ENCODE results near the gene UBE3D.

Gene UBE3D

GRCh38 chr6:82877213-82878195 lies 188.1 kb downstream of the UBE3D start:
- Histone ChIP-seq H3K4me3 (IDR thresholded peaks at IDR 0.05; ENCODE audit: insufficient read depth, low read depth, low read length) (no peak overlapping the region), H4K20me1 (ENCODE audit: insufficient read depth) (no peaks in the 10 kb centered on the region), H3K79me2 (ENCODE audit: insufficient read depth, low read depth) (no peaks in the 10 kb centered on the region), H3K27me3 (ENCODE audit: insufficient read depth, low read depth) (no peaks in the 10 kb centered on the region), H3K36me3 (ENCODE audit: insufficient read depth) (no peaks in the 10 kb centered on the region), H3K9ac (no peak overlapping the region), H3K4me2 (no peak overlapping the region), H2AFZ (ENCODE audit: low read depth) (no peak overlapping the region), H3K27ac (no peak overlapping the region), H3K4me1 (ENCODE audit: low read depth, poor library complexity, severe bottlenecking) (no peaks in the 10 kb centered on the region)
- TF ChIP-seq CTCF (conservative IDR thresholded peaks at IDR 0.05; ENCODE audit: low read depth, low read length): no peak

GRCh38 chr6:82875573-82876185 lies 190.0 kb downstream of the UBE3D start:
- Histone ChIP-seq H3K4me1 (ENCODE audit: low read depth, poor library complexity, severe bottlenecking) (no peaks in the 10 kb centered on the region), H3K79me2 (ENCODE audit: insufficient read depth, low read depth) (no peaks in the 10 kb centered on the region), H3K27me3 (ENCODE audit: insufficient read depth, low read depth) (no peaks in the 10 kb centered on the region), H3K36me3 (ENCODE audit: insufficient read depth) (no peaks in the 10 kb centered on the region), H4K20me1 (ENCODE audit: insufficient read depth) (no peaks in the 10 kb centered on the region), H3K9ac (no peak overlapping the region), H3K27ac (no peak overlapping the region), H3K4me3 (IDR thresholded peaks at IDR 0.05; ENCODE audit: insufficient read depth, low read depth, low read length) (no peak overlapping the region), H3K4me2 (no peak overlapping the region), H2AFZ (ENCODE audit: low read depth) (no peak overlapping the region)
- no peak for TF ChIP-seq CTCF (conservative IDR thresholded peaks at IDR 0.05; ENCODE audit: low read depth, low read length)

GRCh38 chr6:82874867-82875266 lies 190.8 kb downstream of the UBE3D start:
- TF ChIP-seq CTCF (conservative IDR thresholded peaks at IDR 0.05; ENCODE audit: low read depth, low read length): no peak
- no peaks in the 10 kb centered on the region for H4K20me1 ChIP-seq (ENCODE audit: insufficient read depth)
- H3K36me3 ChIP-seq (ENCODE audit: insufficient read depth): no peaks in the 10 kb centered on the region
- no peaks in the 10 kb centered on the region for H3K27me3 ChIP-seq (ENCODE audit: insufficient read depth, low read depth)
- no peak overlapping the region for H3K27ac ChIP-seq
- H3K9ac ChIP-seq: no peak overlapping the region
- no peaks in the 10 kb centered on the region for H3K79me2 ChIP-seq (ENCODE audit: insufficient read depth, low read depth)
- H2AFZ ChIP-seq (ENCODE audit: low read depth): no peak overlapping the region
- no peak overlapping the region for H3K4me3 ChIP-seq (IDR thresholded peaks at IDR 0.05; ENCODE audit: insufficient read depth, low read depth, low read length)
- H3K4me1 ChIP-seq (ENCODE audit: low read depth, poor library complexity, severe bottlenecking): no peaks in the 10 kb centered on the region
- H3K4me2 ChIP-seq: no peak overlapping the region

GRCh38 chr6:82872185-82872584 lies 193.5 kb downstream of the UBE3D start:
- Histone ChIP-seq H3K4me1 (ENCODE audit: low read depth, poor library complexity, severe bottlenecking) (no peaks in the 10 kb centered on the region), H3K4me3 (IDR thresholded peaks at IDR 0.05; ENCODE audit: insufficient read depth, low read depth, low read length) (no peak overlapping the region), H3K9ac (no peak overlapping the region), H3K4me2 (no peak overlapping the region), H3K27ac (no peak overlapping the region), H2AFZ (ENCODE audit: low read depth) (no peak overlapping the region), H3K36me3 (ENCODE audit: insufficient read depth) (no peaks in the 10 kb centered on the region), H3K27me3 (ENCODE audit: insufficient read depth, low read depth) (no peaks in the 10 kb centered on the region), H4K20me1 (ENCODE audit: insufficient read depth) (no peaks in the 10 kb centered on the region), H3K79me2 (ENCODE audit: insufficient read depth, low read depth) (no peaks in the 10 kb centered on the region)
- no peak for TF ChIP-seq CTCF (conservative IDR thresholded peaks at IDR 0.05; ENCODE audit: low read depth, low read length)

Data from KMS-11 (cell line).